ENCODE results near the gene HDLBP.

The HDLBP gene

GRCh38 chr2:241235859-241236593 lies 79.4 kb downstream of the HDLBP start:
- no peaks in the 10 kb centered on the region for H3K9me3 Mint-ChIP-seq
- H3K36me3 Mint-ChIP-seq (ENCODE audit: low read depth) = peaks cover 100% of the 10 kb centered on the region
- peaks cover 14% of the 10 kb centered on the region for H3K4me1 Mint-ChIP-seq (ENCODE audit: low read depth)
- no peak overlapping the region for H3K4me3 Mint-ChIP-seq
- intact Hi-C loops (cut with micrococcal nuclease) = no loop called here
- H3K27ac Mint-ChIP-seq = no peak overlapping the region
- no peaks in the 10 kb centered on the region for H3K27me3 Mint-ChIP-seq

- Mint-ChIP-seq H3K27me3 (no peaks in the 10 kb centered on the region), H3K36me3 (ENCODE audit: low read depth) (peaks cover 100% of the 10 kb centered on the region), H3K4me3 (no peak overlapping the region), H3K27ac (no peak overlapping the region), H3K9me3 (no peaks in the 10 kb centered on the region), H3K4me1 (ENCODE audit: low read depth) (peaks cover 14% of the 10 kb centered on the region)
- intact Hi-C loops (cut with micrococcal nuclease) = no loop called here
Measured at GRCh38 chr2:241234962-241235740, 80.3 kb downstream of the HDLBP start.

GRCh38 chr2:241234066-241234790 lies 81.2 kb downstream of the HDLBP start:
- Mint-ChIP-seq H3K9me3 (no peaks in the 10 kb centered on the region), H3K4me3 (no peak overlapping the region), H3K36me3 (ENCODE audit: low read depth) (peaks cover 100% of the 10 kb centered on the region), H3K27ac (peak overlapping the region; percentile 9), H3K27me3 (no peaks in the 10 kb centered on the region), H3K4me1 (ENCODE audit: low read depth) (peaks cover 14% of the 10 kb centered on the region)
- intact Hi-C loops (cut with micrococcal nuclease) = no loop called here

GRCh38 chr2:241232736-241233575 lies 82.5 kb downstream of the HDLBP start:
- Mint-ChIP-seq H3K27ac (peak overlapping the region; percentile 9), H3K36me3 (ENCODE audit: low read depth) (peaks cover 100% of the 10 kb centered on the region), H3K27me3 (no peaks in the 10 kb centered on the region), H3K4me1 (ENCODE audit: low read depth) (peaks cover 14% of the 10 kb centered on the region), H3K9me3 (no peaks in the 10 kb centered on the region), H3K4me3 (no peak overlapping the region)
- intact Hi-C loops (cut with micrococcal nuclease) = no loop called here

- peaks cover 100% of the 10 kb centered on the region for H3K36me3 Mint-ChIP-seq (ENCODE audit: low read depth)
- H3K9me3 Mint-ChIP-seq = no peaks in the 10 kb centered on the region
- peak overlapping the region; percentile 33 for H3K27ac Mint-ChIP-seq
- peaks cover 14% of the 10 kb centered on the region for H3K4me1 Mint-ChIP-seq (ENCODE audit: low read depth)
- H3K27me3 Mint-ChIP-seq = no peaks in the 10 kb centered on the region
- no peak overlapping the region for H3K4me3 Mint-ChIP-seq
- intact Hi-C loops (cut with micrococcal nuclease) = no loop called here
Measured at GRCh38 chr2:241230435-241230834, 85.0 kb downstream of the HDLBP start.

- Mint-ChIP-seq H3K4me3 (no peak overlapping the region), H3K36me3 (ENCODE audit: low read depth) (peaks cover 100% of the 10 kb centered on the region), H3K27ac (peak overlapping the region; percentile 33), H3K9me3 (no peaks in the 10 kb centered on the region), H3K27me3 (no peaks in the 10 kb centered on the region), H3K4me1 (ENCODE audit: low read depth) (peaks cover 16% of the 10 kb centered on the region)
- intact Hi-C loops (cut with micrococcal nuclease) = no loop called here
Measured at GRCh38 chr2:241229563-241230401, 85.7 kb downstream of the HDLBP start.

- H3K9me3 Mint-ChIP-seq = no peaks in the 10 kb centered on the region
- intact Hi-C loops (cut with micrococcal nuclease) = no loop called here
- H3K27me3 Mint-ChIP-seq = no peaks in the 10 kb centered on the region
- no peak overlapping the region for H3K4me3 Mint-ChIP-seq
- H3K27ac Mint-ChIP-seq = no peak overlapping the region
- H3K36me3 Mint-ChIP-seq (ENCODE audit: low read depth) = peaks cover 92% of the 10 kb centered on the region
- H3K4me1 Mint-ChIP-seq (ENCODE audit: low read depth) = peaks cover 24% of the 10 kb centered on the region
Measured at GRCh38 chr2:241228860-241229516, 86.5 kb downstream of the HDLBP start.

GRCh38 chr2:241228081-241228859 lies 87.2 kb downstream of the HDLBP start:
- Mint-ChIP-seq H3K9me3 (no peaks in the 10 kb centered on the region), H3K4me3 (no peak overlapping the region), H3K4me1 (ENCODE audit: low read depth) (peaks cover 27% of the 10 kb centered on the region), H3K36me3 (ENCODE audit: low read depth) (peaks cover 85% of the 10 kb centered on the region), H3K27me3 (no peaks in the 10 kb centered on the region), H3K27ac (no peak overlapping the region)
- intact Hi-C loops (cut with micrococcal nuclease) = no loop called here

GRCh38 chr2:241227594-241227993 lies 87.9 kb downstream of the HDLBP start:
- Mint-ChIP-seq H3K9me3 (no peaks in the 10 kb centered on the region), H3K27me3 (peaks cover 3% of the 10 kb centered on the region), H3K4me3 (no peak overlapping the region), H3K27ac (no peak overlapping the region), H3K36me3 (ENCODE audit: low read depth) (peaks cover 78% of the 10 kb centered on the region), H3K4me1 (ENCODE audit: low read depth) (peaks cover 23% of the 10 kb centered on the region)
- intact Hi-C loops (cut with micrococcal nuclease) = no loop called here

- Mint-ChIP-seq H3K9me3 (no peaks in the 10 kb centered on the region), H3K27ac (no peak overlapping the region), H3K36me3 (ENCODE audit: low read depth) (peaks cover 72% of the 10 kb centered on the region), H3K4me1 (ENCODE audit: low read depth) (peaks cover 21% of the 10 kb centered on the region), H3K27me3 (peaks cover 3% of the 10 kb centered on the region), H3K4me3 (no peak overlapping the region)
- intact Hi-C loops (cut with micrococcal nuclease) = no loop called here
Measured at GRCh38 chr2:241226723-241227572, 88.5 kb downstream of the HDLBP start.

- peaks cover 4% of the 10 kb centered on the region for H3K27me3 Mint-ChIP-seq
- H3K4me3 Mint-ChIP-seq = no peak overlapping the region
- no peaks in the 10 kb centered on the region for H3K9me3 Mint-ChIP-seq
- intact Hi-C loops (cut with micrococcal nuclease) = no loop called here
- H3K4me1 Mint-ChIP-seq (ENCODE audit: low read depth) = peaks cover 21% of the 10 kb centered on the region
- H3K36me3 Mint-ChIP-seq (ENCODE audit: low read depth) = peaks cover 62% of the 10 kb centered on the region
- H3K27ac Mint-ChIP-seq = no peak overlapping the region
Measured at GRCh38 chr2:241225983-241226382, 89.5 kb downstream of the HDLBP start.

Measured in dendritic cell treated with granulocyte-macrophage colony-stimulating factor and Interleukin-4, amounts not matched to agents 40 ng/mL and 50 ng/mL, for 4 days (primary cell).